ENCODE measurements around the gene PATJ. TPM values are rescaled to one million over a fixed set of nuclear protein-coding genes. Genes with fewer than 3 reads are reported as not detected.

The PATJ gene
- total RNA-seq, 6 experiments from 2014 or later: 19.0 to 49.0 (median 26.7) TPM

DNA sequence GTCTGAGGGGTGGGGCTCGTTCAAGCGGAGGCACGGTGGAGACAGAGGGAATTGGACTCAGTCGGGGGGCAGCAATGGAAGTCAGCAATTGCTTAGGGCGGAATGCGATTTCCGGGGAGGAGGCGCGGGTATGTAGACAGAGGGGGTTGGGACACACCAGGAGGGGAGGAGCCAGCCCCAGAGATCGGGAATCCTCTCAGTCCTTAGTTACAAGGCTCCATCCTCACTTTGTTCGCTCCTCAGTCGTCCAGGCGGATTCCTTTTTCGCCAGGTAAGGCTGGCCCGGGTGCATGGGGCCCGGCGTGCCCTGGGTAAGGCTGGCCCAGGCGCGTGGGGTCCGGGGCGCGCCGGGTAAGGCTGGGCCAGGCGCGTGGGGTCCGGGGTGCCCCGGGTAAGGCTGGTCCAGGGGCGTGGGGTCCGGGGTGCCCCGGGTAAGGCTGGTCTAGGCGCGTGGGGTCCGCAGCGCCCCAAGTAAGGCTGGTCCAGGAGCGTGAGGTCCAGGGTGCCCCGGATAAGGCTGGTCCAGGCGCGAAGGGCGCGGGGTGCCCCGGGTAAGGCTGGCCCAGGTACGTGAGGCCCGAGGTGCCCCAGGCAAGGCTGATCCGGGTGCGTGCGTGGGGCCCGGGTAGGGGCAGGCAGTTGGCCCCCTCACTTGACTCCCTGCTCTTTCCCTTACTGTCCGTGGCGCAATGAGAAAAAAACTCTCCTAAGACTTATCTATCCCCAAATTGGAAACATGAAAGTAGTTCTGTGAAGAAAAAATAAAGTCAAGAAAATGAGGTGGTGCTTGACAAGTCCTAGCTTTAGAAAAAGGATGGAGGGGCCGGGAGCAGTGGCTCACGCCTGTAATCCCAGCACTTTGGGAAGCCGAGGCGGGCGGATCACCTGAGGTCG, 452.6 kb downstream of the PATJ start, which contains the start of gene L1TD1:
Gene L1TD1, plus strand, starts transcription at position 199 of the 894 bp plus-strand sequence. CDS start 11,780 bp downstream, outside the sequence.
- Histone ChIP-seq H3K4me1 (peaks cover 0 to 8% (median 1%) of the 10 kb centered on the region in 4 donors), H3K36me3 (no peaks in the 10 kb centered on the region), H3K9me3 (no peaks in the 10 kb centered on the region), H3K27ac (no peak within 1 kb of the TSS), H3K4me3 (no peak within 1 kb of the TSS), H3K27me3 (no peaks in the 10 kb centered on the region)
- whole genome bisulfite sequencing (ENCODE audit: insufficient coverage, low coverage, low lambda C conversion rate, missing lambda C conversion rate): 11% methylated on average over 25 of the region's 55 CpGs
- intact Hi-C loops (cut with DNase I): no loop called here
- DNase-seq: peak in 1 of 3 donors; percentile 28
- no peak for TF ChIP-seq POLR2A (IDR thresholded peaks at IDR 0.05)
- TF ChIP-seq, protein P1, sequence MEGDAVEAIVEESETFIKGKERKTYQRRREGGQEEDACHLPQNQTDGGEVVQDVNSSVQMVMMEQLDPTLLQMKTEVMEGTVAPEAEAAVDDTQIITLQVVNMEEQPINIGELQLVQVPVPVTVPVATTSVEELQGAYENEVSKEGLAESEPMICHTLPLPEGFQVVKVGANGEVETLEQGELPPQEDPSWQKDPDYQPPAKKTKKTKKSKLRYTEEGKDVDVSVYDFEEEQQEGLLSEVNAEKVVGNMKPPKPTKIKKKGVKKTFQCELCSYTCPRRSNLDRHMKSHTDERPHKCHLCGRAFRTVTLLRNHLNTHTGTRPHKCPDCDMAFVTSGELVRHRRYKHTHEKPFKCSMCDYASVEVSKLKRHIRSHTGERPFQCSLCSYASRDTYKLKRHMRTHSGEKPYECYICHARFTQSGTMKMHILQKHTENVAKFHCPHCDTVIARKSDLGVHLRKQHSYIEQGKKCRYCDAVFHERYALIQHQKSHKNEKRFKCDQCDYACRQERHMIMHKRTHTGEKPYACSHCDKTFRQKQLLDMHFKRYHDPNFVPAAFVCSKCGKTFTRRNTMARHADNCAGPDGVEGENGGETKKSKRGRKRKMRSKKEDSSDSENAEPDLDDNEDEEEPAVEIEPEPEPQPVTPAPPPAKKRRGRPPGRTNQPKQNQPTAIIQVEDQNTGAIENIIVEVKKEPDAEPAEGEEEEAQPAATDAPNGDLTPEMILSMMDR (IDR thresholded peaks at IDR 0.05): no peak
- no peak for ATAC-seq

DNA sequence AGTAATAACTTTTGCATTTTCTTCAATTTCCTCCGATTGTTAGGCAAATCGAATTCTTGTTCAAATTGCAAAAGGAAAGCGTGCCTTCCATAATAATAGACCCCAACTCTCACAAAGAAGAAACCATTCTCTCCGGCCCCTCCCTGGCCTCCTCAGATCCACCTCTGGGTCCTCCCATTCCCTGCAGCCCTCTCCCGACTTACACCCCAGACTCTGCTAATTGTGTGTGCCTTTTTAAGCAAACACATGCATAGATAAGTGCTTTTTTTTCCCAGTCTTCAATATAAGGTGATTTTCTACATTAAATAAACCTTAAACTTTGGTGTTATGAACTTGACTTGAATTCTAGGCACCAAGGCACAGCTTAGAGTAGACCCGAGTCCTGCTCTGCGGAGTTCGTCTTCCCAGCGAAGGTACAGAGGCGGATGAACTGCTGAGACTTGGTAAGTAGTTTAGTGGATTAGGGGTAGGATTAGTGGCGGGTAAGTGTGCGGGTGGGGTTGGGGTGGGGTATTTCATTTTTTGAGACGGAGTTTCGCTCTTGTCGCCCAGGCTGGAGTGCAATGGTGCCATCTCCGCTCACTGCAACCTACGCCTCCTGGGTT, 453.9 kb downstream of the PATJ start:
- H3K27me3 ChIP-seq: no peaks in the 10 kb centered on the region
- no peak overlapping the region for H3K27ac ChIP-seq
- 63% methylated on average over 10 of the region's 17 CpGs for WGBS (ENCODE audit: insufficient coverage, low coverage, low lambda C conversion rate, missing lambda C conversion rate)
- ATAC-seq (no peak), DNase-seq (no peak)
- TF ChIP-seq POLR2A (IDR thresholded peaks at IDR 0.05): no peak
- TF ChIP-seq, protein P1 (IDR thresholded peaks at IDR 0.05): no peak
- peaks cover 0 to 8% (median 1%) of the 10 kb centered on the region in 4 donors for H3K4me1 ChIP-seq
- intact Hi-C loops (cut with DNase I): no loop called here
- no peaks in the 10 kb centered on the region for H3K36me3 ChIP-seq
- H3K9me3 ChIP-seq: no peaks in the 10 kb centered on the region
- H3K4me3 ChIP-seq: no peak overlapping the region

DNA sequence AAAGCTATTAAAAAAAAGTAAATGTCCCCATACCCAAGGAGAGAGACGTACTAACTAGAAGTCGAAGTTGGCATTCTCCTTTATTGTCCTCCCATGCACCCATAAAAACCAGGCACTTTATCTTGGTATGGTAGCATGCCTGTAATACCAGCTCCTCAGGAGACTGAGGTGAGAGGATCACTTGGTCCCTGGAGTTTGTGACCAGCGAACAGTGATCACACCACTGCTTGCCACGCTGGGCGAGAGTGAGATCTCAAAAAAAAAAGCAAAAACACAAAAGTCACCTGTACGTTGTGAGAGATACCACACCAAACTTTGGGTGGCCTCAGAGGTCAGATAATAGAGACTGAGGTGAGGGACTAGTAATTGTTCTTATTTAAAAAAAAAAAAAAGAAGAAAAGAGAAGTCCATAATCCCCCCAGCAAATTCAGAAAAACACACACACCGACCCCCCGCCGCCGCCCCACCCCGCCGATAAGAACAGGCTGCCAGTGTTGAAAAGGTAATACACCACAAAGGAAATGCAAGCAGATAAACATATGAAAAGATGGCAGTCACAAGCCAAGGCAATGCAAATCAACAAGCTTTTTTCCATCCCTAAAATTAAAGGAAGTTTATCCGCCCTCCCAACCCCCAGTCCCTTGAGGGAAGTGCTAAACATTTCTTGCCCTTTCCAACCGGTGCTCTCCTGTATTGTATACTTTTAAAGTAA, 455.9 kb downstream of the PATJ start:
- Histone ChIP-seq H3K4me3 (no peak overlapping the region), H3K36me3 (no peaks in the 10 kb centered on the region), H3K27me3 (no peaks in the 10 kb centered on the region), H3K4me1 (peaks cover 0 to 8% (median 1%) of the 10 kb centered on the region in 4 donors), H3K9me3 (no peaks in the 10 kb centered on the region), H3K27ac (no peak overlapping the region)
- DNase-seq (no peak), ATAC-seq (peak in 1 of 4 donors; percentile 13)
- intact Hi-C loops (cut with DNase I): no loop called here
- 36% methylated on average over 14 of the region's 14 CpGs for WGBS (ENCODE audit: insufficient coverage, low coverage, low lambda C conversion rate, missing lambda C conversion rate)
- TF ChIP-seq, protein P1 (IDR thresholded peaks at IDR 0.05): no peak
- no peak for TF ChIP-seq POLR2A (IDR thresholded peaks at IDR 0.05)

DNA sequence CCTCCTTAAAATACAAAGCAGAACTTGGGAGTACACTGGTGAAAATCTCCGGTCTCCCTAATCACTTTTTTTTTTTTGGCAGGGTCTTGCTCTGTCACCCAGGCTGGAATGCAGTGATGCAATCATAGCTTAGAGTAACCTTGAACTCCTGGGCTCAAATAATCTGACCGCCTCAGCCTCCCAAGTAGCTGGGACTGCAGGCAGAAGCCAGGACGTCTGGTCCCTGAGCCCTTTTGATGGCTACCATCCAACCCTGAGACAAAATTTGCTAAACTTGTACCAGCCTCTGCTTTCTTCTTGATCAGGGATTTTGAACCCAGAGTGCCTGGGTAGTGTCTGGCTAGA, 456.5 kb downstream of the PATJ start:
- Histone ChIP-seq H3K4me1 (peaks cover 0 to 8% (median 1%) of the 10 kb centered on the region in 4 donors), H3K27me3 (no peaks in the 10 kb centered on the region), H3K9me3 (no peaks in the 10 kb centered on the region), H3K4me3 (no peak overlapping the region), H3K27ac (no peak overlapping the region), H3K36me3 (no peaks in the 10 kb centered on the region)
- peak in 2 of 3 donors; percentile 28 to 66 for DNase-seq
- TF ChIP-seq POLR2A (IDR thresholded peaks at IDR 0.05): no peak
- TF ChIP-seq, protein P1 (IDR thresholded peaks at IDR 0.05): no peak
- intact Hi-C loops (cut with DNase I): no loop called here
- 20% methylated on average over 3 of the region's 3 CpGs for WGBS (ENCODE audit: insufficient coverage, low coverage, low lambda C conversion rate, missing lambda C conversion rate)
- peak; percentile 86 to 98 (median 93) for ATAC-seq
